NCI-H774 (cell line): ENCODE measurements around the gene CS.
"Not testable (repeated sequence)": the region's sequence is repeated elsewhere in the genome, so short reads cannot be mapped to it uniquely, and the experiment has no call there.

Source experiments
- DNase-seq: peaks from one replicate; lab custom pipeline; 2025; lab: John Stamatoyannopoulos, UW

The CS gene

GRCh38 chr12:56299853-56300643 is at the start of gene CS:
CS (minus strand) TSS chr12:56300330; CDS start chr12:56300201, 129 bp downstream.
- peak; percentile 99 for DNase-seq

- DNase-seq: no peak
Measured at GRCh38 chr12:56348776-56349175, 48.6 kb upstream of the CS start.

- DNase-seq: not testable (repeated sequence)
Measured at GRCh38 chr12:56347255-56347654, 47.1 kb upstream of the CS start.

GRCh38 chr12:56346675-56347074 is 46.5 kb upstream of the CS start:
- DNase-seq: no peak

GRCh38 chr12:56342290-56342689 is 42.2 kb upstream of the CS start:
- DNase-seq: not testable (repeated sequence)

GRCh38 chr12:56341616-56342015 is 41.5 kb upstream of the CS start:
- DNase-seq: no peak

- no peak for DNase-seq
Measured at GRCh38 chr12:56339158-56339422, 39.0 kb upstream of the CS start.

GRCh38 chr12:56338308-56339157 is 38.4 kb upstream of the CS start, which contains the start of gene IL23A:
IL23A (plus strand) TSS chr12:56338884; CDS start chr12:56339045, 161 bp downstream.
- peak; percentile 32 for DNase-seq

GRCh38 chr12:56337753-56338251 is 37.7 kb upstream of the CS start:
- DNase-seq: no peak

GRCh38 chr12:56336361-56337167 is 36.4 kb upstream of the CS start:
- DNase-seq: no peak

GRCh38 chr12:56335527-56335926 is 35.4 kb upstream of the CS start:
- not testable (repeated sequence) for DNase-seq

GRCh38 chr12:56334490-56334793 is 34.3 kb upstream of the CS start:
- no peak for DNase-seq

- DNase-seq: peak; percentile 98
Measured at GRCh38 chr12:56333679-56334489, 33.8 kb upstream of the CS start, which contains the start of gene PAN2. PAN2 (minus strand) TSS chr12:56334000; CDS start chr12:56333094, 906 bp downstream.

GRCh38 chr12:56333197-56333678 is 33.1 kb upstream of the CS start:
- no peak for DNase-seq

- DNase-seq: no peak
Measured at GRCh38 chr12:56332512-56333196, 32.5 kb upstream of the CS start.

- DNase-seq: no peak
Measured at GRCh38 chr12:56330936-56331490, 30.9 kb upstream of the CS start.

GRCh38 chr12:56326533-56326932 is 26.4 kb upstream of the CS start:
- DNase-seq: no peak

- DNase-seq: no peak
Measured at GRCh38 chr12:56326126-56326525, 26.0 kb upstream of the CS start.

- DNase-seq: no peak
Measured at GRCh38 chr12:56324206-56324605, 24.1 kb upstream of the CS start.

GRCh38 chr12:56321610-56322009 is 21.5 kb upstream of the CS start:
- DNase-seq: not testable (repeated sequence)
